OCI-LY3 (cell line): Measurements from ENCODE around the gene CAMK1D.

Experiments used
- EZH2phosphoT487 ChIP-seq: fragments of 200-600 bp; shearing (Covaris generic); IDR thresholded peaks from 2 replicates; pipeline ENCODE4 v1.6.1; 2018; ENCODE audit warnings: antibody characterized with exemption, mixed run types, low read depth
- TF ChIP-seq, protein P1 (sequence below): fragments of 200-600, 300-600 bp; sonication (generic); IDR thresholded peaks from 2 replicates; pipeline ENCODE4 v1.5.1; 2014; ENCODE audit warnings: antibody characterized with exemption, low read length, low read depth

DNA sequence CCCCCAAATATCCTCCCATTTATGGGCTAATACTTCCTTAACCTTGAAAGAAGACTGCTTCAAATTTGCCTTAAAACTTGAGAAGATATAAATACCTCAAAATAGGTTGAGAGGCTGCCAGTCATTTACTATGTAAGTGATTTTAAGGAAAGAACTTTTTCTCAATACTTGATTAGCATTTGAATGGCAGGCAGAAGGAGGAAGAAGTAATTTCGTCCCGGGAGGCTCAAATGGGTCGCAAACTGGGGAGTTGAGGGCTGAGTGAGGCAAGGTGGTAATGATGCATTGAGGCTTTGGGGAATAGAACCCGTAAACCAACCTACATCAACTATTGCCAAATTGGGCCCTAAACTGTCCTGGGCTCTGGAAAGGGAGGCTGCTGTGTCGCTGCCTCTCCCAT is 11.1 kb downstream of the CAMK1D start:
- TF ChIP-seq, protein P1, sequence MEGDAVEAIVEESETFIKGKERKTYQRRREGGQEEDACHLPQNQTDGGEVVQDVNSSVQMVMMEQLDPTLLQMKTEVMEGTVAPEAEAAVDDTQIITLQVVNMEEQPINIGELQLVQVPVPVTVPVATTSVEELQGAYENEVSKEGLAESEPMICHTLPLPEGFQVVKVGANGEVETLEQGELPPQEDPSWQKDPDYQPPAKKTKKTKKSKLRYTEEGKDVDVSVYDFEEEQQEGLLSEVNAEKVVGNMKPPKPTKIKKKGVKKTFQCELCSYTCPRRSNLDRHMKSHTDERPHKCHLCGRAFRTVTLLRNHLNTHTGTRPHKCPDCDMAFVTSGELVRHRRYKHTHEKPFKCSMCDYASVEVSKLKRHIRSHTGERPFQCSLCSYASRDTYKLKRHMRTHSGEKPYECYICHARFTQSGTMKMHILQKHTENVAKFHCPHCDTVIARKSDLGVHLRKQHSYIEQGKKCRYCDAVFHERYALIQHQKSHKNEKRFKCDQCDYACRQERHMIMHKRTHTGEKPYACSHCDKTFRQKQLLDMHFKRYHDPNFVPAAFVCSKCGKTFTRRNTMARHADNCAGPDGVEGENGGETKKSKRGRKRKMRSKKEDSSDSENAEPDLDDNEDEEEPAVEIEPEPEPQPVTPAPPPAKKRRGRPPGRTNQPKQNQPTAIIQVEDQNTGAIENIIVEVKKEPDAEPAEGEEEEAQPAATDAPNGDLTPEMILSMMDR, result no peak
- TF ChIP-seq EZH2phosphoT487, result no peak
